Fibroblast of gingiva (primary cell): Measurements from ENCODE around the gene ATP6V0B.
A peak's percentile ranks its signal among the peaks of the same experiment; 100 is the strongest.

Source experiments
- DNase-seq: peaks from one replicate; pipeline ENCODE4 v3.0.0-alpha.2; 2011; ENCODE audit warnings: low read depth

The ATP6V0B gene

GRCh38 chr1:43969746-43970466 lies 4.9 kb upstream of the ATP6V0B start, which contains the start of gene DPH2:
TSS of gene DPH2 (plus strand) at chr1:43970010. CDS start at chr1:43970176, 166 bp downstream.
- peak; percentile 94 for DNase-seq

DNA sequence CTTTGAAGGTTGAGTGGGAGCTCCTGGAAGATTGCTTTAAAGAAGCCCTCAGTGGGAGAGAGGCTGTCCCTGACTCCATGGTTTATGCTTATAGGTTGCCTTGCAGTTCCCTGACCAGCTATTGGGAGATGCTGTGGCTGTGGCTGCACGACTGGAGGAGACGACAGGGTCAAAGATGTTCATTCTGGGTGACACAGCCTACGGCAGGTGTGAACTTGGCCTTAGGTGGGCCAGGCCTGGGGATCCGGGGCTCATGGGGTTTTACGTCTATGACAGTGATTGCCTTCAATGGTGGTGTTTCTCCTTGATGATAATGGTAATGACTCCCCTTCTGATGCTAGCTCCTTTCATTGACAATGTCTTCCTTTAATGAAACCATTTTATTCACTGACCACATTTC lies 4.3 kb upstream of the ATP6V0B start:
- DNase-seq: no peak

DNA sequence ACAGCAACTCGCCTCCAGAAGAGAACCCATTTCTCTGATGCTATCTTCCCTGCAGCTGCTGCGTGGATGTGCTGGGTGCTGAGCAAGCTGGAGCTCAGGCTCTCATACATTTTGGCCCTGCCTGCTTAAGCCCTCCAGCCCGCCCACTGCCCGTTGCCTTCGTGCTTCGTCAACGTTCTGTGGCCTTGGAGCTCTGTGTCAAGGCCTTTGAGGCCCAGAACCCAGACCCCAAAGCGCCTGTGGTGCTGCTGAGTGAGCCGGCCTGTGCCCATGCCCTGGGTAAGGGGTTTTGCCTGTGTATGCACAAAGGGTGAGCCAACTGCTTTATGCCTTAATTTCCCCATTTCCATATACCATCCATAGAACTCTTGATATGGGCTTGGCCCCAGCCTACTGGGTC lies 3.8 kb upstream of the ATP6V0B start:
- no peak for DNase-seq

DNA sequence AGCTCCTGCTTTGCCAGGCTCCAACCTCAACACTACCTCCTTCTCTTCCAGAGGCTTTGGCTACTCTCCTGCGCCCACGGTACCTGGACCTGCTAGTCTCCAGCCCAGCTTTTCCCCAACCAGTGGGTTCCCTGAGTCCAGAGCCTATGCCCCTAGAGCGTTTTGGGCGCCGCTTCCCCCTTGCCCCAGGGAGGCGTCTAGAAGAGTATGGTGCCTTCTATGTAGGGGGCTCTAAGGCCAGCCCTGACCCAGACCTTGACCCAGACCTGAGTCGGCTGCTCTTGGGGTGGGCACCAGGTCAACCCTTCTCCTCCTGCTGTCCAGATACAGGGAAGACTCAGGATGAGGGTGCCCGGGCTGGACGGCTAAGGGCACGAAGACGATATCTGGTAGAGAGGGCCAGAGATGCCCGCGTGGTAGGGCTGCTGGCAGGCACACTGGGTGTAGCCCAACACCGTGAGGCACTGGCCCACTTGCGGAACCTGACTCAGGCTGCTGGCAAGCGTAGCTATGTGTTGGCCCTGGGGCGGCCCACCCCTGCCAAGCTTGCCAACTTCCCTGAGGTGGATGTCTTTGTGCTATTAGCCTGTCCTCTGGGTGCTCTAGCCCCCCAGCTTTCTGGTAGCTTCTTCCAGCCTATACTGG lies 3.3 kb upstream of the ATP6V0B start:
- no peak for DNase-seq

DNA sequence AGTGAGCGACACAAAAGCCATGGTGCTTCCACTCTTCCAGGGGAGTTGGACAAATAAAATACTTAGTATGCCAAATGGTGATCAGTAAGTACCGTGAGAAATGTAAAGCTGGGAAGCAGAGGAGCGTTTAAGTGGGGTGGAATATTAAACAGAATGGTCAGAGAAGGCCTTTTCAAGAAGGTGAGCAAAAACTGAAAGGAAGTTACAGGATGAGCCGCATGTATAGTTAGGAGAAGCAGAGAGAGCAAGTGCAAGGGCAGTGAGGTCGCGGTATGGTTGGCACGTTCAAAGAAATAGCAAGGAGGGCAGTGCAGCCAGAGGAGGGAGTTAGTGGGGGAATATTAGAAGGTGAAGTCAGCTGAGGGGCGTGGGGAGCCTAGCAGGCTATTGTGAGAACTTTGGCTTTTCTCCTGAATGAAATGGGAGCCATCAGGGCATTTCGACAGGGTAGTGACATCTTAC lies 748 bp upstream of the ATP6V0B start:
- peak; percentile 46 for DNase-seq

DNA sequence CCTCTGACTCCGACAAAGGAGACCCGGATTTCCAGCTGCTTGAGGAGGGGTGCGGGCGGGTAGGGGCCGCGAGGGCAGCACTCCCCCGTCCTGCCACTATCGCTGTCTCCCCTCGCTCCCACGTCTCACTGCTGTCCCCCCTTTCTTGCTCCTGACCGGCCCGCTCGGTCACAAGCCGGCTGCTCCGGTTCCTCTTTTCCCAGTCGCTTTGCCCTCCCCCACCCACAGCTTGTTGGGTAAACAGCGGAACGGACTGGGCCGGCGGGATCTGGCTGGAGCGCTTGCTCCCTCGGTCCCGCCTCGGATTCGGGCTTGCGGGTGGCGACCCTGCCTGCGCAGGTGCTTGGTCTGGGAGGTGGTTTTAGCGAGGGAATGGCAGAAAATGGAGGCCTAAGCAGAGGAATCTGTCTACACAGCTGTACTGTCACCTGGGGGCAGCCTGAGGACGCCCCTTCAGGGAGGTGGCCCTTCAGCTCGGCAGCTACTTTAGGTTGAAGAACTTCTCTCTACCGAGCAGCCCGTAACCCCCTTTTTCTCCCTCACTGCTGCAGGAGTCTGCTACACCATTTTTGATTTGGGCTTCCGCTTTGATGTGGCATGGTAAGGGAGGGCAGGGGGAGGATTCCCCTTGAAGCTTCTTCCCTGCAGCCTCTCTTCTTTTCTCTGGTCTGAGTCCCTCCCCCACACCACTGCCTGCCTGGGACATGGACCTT lies 645 bp downstream of the ATP6V0B start:
- DNase-seq: no peak

DNA sequence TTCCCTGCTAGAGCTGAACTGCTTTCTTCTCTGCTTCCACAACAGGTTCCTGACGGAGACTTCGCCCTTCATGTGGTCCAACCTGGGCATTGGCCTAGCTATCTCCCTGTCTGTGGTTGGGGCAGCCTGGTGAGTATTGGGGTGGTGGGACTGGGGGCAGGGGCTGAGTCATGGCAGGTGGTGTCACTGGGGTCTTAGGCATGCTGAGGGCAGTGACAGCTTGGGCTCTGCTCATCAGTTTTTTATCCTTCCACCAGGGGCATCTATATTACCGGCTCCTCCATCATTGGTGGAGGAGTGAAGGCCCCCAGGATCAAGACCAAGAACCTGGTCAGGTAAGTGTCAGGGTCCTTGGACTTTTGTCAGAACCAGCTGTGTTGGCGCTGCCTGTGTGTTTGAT lies 1.3 kb downstream of the ATP6V0B start:
- DNase-seq: no peak

DNA sequence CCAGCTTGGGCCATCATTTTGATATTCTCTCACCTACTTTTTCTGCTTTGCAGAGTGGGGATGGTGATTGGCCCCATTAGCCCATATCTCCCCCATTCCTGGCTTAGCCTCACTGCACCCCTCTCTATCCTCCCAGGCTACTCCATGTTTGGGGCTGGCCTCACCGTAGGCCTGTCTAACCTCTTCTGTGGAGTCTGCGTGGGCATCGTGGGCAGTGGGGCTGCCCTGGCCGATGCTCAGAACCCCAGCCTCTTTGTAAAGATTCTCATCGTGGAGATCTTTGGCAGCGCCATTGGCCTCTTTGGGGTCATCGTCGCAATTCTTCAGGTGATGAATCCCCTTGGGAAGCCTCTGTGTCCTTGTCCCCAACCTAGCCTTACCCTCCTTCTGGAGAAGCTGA lies 2.1 kb downstream of the ATP6V0B start:
- DNase-seq: no peak

DNA sequence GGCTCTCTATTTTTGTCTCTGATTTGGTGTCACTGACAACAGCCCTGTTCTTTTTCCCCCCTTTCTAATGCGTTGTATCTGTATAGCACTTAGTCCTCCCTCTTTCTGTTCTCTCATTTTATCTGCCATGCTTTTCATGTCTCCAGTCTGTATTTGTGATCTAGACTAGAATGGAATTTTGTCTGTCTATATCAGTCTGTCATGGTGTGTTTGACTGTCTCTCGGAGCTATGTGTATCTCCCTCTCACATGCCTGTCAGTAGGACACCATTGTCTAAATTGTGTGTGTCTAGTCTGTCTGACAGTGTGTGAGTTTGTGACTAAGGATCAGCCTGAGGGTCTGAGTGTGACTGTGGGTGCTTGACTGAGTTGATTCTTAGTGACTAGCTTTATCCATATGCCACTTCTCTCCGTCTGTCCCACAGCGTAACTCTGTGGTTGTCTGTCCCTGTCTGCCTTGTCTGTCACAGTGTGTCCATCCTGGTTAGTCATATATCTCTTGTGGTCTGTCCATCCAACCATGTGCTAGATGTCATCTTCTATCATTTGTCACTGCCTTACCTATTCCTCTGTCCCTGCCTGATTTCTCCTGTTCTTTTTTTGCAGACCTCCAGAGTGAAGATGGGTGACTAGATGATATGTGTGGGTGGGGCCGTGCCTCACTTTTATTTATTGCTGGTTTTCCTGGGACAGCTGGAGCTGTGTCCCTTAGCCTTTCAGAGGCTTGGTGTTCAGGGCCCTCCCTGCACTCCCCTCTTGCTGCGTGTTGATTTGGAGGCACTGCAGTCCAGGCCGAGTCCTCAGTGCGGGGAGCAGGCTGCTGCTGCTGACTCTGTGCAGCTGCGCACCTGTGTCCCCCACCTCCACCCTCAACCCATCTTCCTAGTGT lies 2.9 kb downstream of the ATP6V0B start:
- DNase-seq: no peak

- no peak for DNase-seq
Measured at GRCh38 chr1:43978264-43978550, 3.4 kb downstream of the ATP6V0B start.

- DNase-seq: peak; percentile 26
Measured at GRCh38 chr1:43978551-43979260, 3.9 kb downstream of the ATP6V0B start, which contains the start of gene B4GALT2. TSS of gene B4GALT2 (plus strand) at chr1:43979210. CDS start at chr1:43981161, 1,951 bp downstream.

GRCh38 chr1:43979261-43979527 lies 4.4 kb downstream of the ATP6V0B start:
- DNase-seq: no peak

DNA sequence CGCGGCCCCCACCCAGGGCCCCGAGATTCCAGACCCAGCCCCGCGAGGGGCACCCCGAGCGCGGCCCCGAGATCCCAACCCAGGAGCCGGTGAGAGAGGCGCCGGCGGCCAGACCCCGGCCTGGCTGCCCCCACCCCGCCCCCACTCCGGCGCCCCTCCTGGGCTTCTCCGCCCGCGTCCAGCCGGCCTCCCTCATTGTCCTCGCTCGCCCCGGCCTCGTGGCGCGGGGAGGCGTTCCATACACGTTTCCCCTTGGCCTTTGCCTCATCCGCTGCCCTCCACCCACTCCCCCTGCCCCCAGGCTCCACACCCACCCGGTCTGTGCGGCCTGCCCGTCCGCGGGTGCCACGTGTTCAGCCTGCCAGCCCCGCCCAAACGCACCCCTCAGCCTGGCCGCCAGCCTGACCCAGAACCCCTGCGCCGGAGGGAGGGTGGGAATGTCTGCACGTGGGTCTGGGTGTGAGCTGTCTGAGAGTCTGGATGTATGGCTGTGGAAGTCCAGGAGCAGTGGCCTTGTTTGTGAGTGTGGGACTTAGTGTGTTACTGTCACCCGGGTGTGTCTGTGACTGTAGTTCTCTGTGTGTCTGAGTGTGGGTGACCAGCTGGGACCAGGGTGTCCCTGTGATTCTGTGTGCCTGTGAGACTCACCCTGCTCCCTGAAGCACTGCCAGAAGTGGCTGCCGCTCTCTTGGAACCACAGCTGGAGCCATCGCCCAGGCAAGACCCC lies 4.9 kb downstream of the ATP6V0B start:
- DNase-seq: peak; percentile 45

DNA sequence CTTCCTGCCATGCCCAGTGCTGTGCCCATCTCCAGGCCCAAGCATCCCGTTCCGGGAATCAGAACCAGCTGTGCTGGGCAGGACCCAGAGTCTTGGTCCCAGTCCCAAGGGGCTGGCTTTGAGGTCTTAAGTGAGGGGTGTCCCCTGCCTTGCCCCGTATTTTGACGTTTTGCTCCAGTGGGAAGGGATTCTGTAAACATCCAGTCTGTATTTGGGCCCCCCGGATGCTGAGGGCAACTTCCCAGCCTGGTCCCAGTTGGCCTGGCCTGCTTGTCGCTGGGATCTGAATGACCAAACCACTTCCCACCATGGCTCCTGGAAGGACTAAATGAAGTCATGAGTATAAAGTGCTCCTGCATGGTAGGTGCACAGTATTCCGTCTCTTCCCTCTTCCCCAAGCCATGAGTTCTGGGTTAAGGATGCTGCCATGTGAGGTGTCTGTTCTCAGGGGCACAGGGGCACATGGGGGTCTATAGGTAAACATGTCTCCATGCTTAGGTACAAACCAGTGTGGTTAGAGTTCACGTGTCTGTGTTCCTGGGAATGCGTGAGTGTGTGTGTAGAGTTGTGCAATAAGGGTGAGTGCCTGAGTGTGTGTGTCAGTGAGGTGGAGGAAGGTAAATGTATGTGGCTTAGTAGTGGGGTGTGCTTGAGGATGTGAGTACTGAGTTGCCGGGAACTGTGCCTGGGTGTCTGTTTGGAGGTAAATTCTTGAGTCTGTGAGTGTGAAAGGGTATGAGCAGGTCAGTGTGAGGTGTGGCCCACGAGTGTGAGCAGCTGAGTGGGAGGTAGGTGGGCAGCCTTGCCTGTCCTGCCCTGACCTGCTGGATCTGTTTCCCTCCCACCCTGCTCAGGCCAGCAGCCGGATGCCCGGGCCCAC lies 5.7 kb downstream of the ATP6V0B start:
- no peak for DNase-seq

DNA sequence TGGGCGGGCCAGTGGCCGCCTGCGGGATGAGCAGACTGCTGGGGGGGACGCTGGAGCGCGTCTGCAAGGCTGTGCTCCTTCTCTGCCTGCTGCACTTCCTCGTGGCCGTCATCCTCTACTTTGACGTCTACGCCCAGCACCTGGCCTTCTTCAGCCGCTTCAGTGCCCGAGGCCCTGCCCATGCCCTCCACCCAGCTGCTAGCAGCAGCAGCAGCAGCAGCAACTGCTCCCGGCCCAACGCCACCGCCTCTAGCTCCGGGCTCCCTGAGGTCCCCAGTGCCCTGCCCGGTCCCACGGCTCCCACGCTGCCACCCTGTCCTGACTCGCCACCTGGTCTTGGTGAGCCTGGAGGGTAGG lies 6.4 kb downstream of the ATP6V0B start:
- DNase-seq: no peak

DNA sequence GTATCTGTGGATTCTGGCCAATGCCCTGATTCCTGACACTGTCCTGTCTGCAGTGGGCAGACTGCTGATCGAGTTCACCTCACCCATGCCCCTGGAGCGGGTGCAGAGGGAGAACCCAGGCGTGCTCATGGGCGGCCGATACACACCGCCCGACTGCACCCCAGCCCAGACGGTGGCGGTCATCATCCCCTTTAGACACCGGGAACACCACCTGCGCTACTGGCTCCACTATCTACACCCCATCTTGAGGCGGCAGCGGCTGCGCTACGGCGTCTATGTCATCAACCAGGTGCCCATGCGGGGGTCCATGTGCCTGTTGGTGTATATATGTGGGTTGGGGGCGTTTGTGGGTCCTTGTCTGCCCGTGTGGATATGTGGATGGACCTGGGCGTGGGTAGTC lies 6.9 kb downstream of the ATP6V0B start:
- no peak for DNase-seq

DNA sequence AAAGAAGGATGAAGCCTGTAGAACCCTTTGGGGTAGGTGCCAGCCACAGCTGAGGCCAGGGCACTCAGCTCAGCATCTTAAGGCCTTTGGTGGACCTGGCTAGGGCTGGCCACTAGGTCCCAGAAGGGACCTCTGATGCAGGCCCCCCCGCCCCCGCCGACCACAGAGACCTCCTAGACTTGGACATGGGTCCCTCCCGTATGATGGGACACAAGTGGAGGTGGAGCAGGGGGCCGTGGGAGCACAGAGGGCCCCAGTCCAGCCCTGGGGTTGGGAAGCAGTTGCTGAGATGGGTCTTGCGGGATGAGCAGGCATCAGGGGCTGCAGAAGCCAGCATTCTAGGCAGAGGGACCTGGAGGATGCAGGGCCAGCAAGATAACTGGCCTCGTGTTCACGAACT lies 7.5 kb downstream of the ATP6V0B start:
- no peak for DNase-seq

DNA sequence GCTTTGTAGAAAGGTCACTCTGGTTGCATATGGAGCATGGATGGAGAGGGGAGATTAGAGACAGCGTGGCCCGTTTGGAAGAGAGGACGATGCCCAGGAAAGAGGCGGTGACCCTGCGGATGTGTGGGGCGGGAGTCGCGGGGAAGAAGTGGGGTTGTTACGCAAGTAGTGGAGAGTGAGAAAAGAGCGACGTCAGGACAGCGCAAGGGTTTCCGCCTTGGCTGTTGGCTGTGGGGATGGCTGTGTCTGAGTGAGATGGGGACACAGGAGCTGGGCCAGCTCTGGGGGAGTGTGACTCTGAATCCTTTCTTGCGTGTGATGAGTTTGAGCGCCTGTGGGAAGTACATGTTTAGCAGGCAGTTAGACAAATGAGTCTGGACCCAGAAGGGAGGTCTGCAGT lies 8.0 kb downstream of the ATP6V0B start:
- no peak for DNase-seq

DNA sequence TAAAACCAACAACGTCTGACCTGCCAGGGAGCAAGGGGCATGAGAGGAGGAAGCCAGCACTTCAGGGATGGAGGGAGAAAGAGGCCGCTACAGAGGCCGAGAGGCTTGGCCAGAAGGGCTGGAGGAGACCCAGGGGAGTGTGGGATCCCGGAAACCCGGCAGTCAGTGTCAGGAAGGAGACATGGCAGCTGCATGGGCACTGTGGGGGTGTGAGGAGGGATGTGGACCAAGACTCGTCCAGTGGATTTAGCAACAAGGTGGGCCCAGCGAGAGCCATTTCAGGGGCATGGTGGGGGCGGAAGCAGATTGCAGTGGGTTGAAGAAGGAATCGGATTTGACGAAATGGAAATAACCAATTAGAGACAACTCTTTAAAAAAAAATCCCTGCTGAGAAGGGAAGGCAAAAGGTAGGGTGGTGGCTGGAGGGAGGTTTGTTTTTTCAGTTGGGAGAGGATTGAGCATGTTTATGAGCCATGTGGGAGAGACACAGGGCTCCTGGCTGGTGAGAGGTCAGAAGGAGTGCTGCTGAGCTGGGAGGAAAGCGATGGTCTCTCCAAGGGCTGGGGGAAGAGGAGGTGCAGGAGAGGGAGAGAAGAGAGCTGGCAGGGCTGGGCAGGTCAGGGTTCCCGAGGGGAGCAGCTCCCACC lies 8.6 kb downstream of the ATP6V0B start:
- no peak for DNase-seq

DNA sequence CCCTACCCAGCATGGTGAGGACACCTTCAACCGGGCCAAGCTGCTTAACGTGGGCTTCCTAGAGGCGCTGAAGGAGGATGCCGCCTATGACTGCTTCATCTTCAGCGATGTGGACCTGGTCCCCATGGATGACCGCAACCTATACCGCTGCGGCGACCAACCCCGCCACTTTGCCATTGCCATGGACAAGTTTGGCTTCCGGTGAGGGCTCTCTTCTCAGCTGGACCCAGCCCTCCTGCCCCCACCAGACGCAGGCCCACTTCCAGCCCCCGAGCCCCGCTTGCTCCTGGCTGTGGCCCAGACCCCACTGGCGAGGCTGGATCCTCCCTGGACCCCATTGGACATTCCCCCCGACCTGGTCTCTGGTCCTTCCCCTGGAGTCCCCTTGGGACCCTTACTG lies 10.1 kb downstream of the ATP6V0B start:
- DNase-seq: no peak
